ENCODE data around the gene NIPA2.

Gene NIPA2

DNA sequence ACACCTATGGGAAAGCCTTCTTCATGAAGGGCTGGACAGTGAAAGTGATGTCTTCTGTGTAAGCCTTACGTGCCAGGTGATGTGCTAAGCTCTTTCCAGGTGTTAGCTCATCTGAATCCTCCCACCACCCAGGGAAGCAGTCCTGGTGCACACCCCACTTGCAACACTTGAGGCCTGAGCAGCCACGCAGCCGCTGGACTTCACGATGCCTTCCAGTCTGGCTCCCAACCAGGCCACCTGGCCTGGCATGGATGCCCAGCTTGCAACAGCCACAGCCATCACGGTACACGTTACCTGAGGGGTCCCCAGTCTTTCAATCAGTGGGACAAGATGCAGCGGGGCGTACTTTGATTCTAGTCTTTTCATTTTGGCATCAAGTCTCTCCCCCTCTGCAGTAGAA is 35.8 kb downstream of the NIPA2 start:
- in situ Hi-C loops (cut with MboI; ENCODE audit: low sequenced_read_pairs), result no loop called here

DNA sequence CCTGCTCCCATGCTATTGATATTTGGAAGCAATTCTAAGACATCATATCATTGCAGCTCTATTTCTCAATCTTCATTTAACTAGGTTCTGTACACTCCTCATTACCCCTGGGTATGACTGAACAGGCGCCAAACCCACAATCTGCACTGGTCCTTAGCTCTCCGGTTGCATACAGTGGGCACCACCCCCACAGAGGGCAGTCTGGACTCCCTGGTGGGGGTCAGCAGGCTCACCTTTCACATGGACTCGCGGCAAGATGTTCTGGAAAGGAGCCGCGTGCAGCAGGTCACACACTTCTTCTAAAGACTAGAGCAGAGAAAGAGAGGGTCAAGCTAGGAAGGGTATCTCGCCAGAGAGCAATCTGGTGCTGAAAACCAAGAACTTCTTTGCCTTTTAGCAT is 36.5 kb downstream of the NIPA2 start:
- in situ Hi-C loops (cut with MboI; ENCODE audit: low sequenced_read_pairs), result no loop called here

DNA sequence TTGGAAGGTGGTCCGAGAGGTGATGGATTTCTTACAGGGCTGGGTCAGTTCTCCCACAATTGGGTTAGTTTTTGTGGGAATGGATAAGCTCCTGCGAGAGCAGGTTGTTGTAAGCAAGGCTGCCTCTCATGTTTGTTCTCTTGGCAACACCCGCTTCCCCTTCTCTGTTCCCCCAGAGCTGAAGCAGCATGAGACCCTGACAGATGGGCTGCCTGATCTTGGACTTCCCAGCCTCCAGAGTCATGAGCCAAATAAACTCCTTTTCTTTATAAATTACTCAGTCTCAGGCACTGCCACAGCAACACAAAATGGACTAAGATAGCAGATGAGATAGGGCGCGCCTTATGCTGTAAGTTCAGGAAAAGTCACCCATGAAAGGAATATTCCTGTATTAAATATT is 38.7 kb downstream of the NIPA2 start:
- in situ Hi-C loops (cut with MboI; ENCODE audit: low sequenced_read_pairs), result no loop called here

DNA sequence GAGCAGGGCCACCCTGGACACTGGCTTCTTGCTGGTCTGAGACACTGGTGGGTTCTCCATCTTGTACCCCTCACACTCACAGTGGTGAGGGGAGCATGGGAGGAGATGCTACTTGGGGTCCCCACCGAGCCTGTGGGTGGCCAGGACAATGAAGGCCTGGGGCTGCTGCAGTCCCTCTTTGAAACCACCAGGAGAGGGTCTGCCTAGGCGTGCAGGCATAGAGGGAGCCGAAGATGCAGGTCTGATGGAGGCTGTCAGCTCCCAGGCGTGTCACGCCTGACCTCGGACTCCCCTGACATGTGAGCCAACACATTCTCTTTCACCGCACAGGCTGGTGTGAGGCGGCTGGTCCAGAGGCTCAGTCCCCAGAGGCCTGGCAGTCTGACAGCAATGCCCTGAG is 39.1 kb downstream of the NIPA2 start:
- in situ Hi-C loops (cut with MboI; ENCODE audit: low sequenced_read_pairs), result no loop called here

DNA sequence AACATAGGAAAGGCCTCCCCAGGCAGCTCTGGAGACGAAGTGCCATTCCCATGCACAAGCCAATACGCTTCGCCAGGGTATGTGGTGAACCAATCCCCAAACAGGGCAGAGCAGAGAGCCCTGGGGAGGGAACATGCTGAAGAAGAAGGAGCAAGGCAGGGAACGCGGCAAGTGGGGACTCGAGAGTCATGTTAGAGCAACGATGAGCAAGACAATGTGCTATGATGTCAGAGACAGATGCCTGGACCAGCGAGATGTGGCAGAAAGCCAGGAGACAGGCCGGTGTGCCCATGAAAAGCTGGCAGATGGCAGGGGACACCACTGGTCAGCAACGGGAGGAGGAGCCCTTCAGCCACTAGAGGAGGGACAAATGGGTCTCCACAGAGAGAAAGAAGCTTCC is 39.6 kb downstream of the NIPA2 start:
- in situ Hi-C loops (cut with MboI; ENCODE audit: low sequenced_read_pairs), result no loop called here

DNA sequence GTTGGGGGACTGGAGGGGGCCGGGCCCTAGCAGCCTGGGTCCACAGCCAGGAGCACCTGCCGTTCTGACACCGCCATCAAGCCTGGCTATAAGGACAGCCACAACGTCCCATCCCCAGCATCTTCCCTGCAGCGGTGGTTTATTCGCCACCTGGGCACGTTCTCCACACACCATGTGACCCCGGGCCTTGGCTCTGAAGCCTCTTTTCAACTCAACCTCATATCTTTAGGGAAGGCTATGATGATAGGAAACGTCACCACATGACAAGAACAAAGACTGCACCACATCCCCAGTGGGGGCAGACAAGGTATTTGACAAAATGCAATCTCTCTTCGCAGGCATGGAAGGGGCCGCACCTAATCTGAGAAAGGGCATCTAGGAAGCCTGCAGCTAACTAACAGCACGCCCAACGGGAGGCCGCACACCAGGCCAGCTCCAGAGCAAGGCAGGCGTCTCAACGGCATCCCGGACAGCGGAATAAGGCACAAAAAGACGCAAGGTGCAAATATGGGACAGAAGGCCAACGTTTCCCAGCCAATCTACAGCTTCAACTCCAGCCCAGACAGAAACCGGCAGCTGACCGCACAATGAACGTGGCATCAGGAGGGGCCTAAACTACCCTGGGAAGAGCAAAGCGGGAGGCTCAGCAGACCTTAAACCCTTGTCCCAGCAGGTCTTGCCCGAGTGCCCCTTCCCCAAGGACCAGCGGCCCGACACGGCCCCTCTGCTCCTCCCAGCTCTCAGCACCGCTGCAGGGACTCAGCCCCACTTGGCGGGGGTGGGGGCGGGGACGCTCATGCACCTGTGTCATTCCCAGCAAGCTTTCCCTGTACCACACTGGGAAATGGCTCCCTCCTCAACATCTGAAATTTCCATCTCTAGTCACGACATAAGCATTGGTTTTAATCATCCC is 41.9 kb downstream of the NIPA2 start:
- in situ Hi-C loops (cut with MboI; ENCODE audit: low sequenced_read_pairs), result no loop called here

DNA sequence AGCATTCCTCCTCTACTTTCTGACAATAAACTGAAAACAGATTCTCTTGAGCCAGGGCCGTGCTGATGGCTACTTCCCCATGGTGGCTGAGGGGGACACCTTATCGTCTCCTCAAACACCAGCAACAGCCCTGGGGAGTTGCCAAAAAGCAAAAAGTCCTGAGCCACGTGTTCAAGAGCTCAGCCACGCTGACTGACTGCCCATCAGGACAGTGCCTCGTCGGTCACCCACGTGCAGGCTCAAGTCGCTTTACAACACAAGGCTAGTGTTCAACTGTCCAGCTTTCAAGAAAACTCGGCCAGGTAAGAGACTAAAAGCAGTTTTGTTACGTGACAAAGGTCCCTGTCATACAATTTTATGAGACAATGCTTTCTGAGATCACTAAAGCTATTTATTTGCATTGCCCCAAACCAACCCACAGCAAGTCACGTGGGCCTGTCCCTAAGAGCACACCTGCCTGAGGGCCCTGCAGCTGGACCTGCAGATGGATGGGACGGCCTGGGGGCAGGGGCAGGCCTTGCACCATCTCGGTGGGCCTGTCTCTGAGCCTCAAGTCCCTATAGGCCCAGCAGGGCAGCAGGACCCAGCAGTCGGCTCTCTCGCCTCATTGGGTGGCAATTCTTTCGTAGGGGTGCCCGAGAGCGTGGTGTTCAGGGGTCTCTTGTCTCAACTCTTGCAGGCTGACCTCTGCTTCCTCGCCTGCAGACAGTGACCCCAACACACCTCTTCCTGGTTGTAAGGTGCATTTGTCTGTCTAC is 42.7 kb downstream of the NIPA2 start:
- in situ Hi-C loops (cut with MboI; ENCODE audit: low sequenced_read_pairs), result no loop called here

DNA sequence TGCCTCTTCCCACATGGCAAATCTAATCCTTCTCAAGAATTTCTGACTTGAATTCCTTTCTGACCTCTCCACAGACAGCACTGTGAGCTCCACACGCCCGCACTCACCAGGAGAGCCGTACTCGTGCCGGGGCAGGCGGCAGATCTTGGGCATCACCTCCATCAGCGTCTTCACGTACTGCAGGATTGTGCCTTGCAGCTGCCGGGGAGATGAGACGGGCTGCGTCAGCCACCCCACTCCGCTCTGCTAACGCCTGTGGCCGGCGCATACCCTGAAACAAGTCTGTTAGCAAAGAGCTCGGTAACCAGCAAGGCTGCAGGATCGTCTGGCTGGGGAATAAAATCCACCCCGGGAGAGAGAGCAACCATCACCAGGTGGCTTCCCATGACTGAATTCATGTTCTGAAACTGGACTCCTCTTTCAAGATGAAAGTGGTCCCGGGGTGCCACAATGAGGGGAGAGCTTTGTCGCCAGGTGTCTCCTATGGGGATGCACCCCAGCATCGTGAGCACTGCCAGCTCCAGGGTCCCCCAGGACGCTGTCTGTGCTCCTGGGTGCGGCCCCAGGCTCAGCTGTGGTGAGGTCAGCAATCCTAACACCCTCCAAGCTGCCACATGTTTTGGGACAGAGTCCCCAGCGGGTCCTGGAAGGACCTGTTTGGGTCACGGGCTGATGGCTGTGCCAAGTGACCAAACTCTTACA is 43.4 kb downstream of the NIPA2 start:
- in situ Hi-C loops (cut with MboI; ENCODE audit: low sequenced_read_pairs), result no loop called here

DNA sequence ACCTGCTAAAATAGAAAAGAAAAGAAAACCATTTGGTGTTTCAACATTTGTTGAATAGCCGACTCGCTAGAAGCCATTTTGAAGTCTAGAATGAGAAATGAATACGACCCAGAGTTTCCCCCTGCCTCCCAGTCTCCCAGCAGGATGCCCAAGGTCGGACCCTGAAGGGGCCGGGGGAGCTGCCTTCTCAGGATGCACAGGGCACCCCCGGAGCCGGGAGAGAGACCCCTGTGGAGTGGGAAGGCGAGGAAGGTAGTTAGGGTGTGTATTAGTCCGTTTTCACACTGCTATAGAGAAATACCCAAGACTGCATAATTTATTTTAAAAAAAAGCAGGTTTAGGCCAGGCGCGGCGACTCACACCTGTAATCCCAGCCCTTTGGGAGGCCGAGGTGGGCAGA is 44.7 kb downstream of the NIPA2 start:
- in situ Hi-C loops (cut with MboI; ENCODE audit: low sequenced_read_pairs), result no loop called here

DNA sequence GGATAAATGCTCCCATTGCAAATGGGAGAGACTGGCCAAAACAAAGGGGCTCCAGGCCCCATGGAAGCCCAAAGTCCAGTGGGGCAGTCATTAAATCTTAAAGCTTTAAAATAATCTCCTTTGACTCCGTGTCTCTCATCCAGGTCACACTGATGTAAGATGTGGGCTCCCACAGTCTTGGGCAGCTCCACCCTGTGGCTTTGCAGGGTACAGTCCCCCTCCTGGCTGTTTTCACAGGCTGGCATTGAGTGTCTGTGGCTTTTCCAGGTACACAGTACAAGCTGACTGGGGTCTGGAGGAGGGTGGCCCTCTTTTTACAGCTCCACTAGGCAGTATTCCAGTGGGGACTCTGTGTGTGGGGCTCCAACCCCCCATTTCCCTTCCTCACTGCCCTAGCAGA is 45.9 kb downstream of the NIPA2 start:
- in situ Hi-C loops (cut with MboI; ENCODE audit: low sequenced_read_pairs), result no loop called here

DNA sequence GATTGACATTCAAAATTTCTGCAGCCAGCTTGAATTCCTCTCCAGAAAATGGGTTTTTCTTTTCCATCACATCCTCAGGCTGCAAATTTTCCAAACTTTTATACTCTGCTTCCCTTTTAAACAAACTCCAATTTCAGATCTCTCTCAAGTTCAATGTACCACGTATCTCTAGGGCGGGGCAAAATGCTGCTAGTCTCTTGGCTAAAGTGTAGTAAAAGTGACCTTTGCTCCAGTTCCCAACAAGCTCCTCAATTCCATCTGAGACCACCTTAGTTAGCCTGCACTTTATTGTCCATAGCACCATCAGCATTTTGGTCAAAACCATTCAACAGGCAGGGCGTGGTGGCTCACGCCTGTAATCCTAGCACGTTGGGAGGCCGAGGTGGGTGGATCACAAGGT is 46.7 kb downstream of the NIPA2 start:
- in situ Hi-C loops (cut with MboI; ENCODE audit: low sequenced_read_pairs), result no loop called here

DNA sequence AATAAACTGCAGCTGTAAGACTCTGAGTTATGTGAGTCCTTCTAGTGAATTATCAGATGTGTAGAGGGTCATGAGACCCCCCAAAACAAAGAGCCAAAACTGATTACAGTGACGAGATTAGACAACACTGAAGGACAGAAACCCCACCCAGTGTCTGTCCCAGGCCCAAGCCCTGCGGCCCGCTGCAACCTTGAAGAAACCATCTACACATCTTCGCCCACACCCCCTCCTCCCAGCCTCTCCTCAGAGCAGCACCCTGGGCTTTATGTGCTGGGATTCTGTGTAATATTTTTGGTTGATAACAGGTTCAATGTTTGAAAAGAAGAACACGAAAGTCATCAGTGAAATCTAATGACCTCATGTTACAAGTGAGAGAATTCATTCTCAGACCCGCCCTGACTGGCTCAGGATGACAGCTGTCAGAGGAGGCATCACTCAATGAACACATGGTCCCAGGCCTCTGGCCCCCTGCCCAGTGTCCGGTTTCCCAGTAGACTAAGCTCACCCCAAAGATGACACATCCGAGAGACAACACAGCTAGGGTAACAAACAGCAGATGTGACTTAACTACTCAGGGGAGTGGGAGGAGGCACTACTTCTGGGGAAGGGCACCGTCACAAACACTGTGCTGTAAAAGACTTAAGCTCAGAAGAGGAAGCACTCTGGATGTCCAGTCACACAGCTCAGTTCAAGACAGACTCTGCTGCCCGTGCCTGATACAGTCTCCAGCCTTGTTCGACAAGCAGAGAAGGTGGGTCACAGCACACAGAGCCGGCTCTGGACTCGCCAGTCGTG is 48.9 kb downstream of the NIPA2 start:
- in situ Hi-C loops (cut with MboI; ENCODE audit: low sequenced_read_pairs), result no loop called here

DNA sequence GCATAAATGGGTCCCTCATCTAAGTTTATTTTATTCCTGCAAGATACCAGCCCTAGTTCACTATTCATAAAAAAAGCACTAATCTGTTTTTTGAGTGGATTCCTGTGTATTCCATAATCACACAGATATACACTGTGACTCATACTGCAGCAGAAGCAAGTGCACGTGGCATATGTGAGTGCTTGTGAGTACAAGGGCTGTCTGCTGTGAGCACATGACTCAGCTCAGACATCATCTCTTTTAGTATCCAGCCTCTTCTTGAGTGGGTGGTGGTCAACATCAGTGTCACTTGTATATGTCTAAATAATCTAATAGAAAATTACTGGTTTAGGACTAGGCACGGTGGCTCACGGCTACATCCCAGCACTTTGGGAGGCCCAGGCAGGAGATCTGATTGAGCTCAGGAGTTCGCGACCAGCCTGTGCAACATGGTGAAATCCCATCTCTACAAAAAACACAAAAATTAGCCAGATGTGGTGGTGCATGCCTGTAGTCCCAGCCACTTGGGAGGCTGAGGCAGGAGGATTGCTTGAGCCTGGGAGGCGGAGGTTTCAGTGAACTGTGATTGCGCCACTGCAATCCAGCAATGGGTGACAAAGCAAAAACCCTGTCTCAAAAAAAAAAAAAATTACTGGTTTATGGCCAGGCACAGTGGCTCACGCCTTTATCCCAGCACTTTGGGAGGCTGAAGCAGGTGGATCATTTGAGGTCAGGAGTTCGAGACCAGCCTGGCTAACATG is 49.8 kb downstream of the NIPA2 start:
- in situ Hi-C loops (cut with MboI; ENCODE audit: low sequenced_read_pairs), result no loop called here

DNA sequence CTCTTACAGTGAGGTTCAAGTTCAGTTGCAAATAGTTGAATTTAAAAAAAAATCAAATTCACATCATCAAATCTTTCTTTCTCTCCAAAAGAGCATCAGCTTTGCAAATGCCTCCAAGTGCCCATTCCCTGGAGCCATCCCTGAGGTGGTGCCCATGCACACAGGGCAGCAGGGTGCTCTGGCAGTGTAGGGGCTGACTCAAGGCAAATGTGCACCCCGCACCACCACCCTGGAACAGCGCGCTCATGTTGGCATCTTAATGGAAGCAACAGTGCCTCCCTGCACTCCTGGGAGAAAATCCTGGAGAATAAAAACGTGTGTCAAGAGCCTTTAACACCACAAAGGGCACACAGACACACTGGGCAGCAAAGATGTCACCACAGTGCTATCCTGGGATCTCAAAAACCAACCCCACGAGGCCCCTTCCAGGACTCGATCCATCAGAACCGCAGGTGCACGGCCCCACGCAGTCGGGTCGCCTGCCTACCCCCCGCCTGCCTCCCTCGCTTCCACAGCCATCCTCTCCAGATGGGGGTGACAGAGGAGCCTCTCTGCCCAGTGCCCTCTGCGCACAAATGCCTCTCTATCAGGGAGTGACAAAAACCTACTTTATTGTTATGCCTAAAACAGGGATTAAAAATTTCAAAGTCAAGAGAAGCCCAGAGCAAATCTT is 50.8 kb downstream of the NIPA2 start:
- in situ Hi-C loops (cut with MboI; ENCODE audit: low sequenced_read_pairs), result no loop called here

DNA sequence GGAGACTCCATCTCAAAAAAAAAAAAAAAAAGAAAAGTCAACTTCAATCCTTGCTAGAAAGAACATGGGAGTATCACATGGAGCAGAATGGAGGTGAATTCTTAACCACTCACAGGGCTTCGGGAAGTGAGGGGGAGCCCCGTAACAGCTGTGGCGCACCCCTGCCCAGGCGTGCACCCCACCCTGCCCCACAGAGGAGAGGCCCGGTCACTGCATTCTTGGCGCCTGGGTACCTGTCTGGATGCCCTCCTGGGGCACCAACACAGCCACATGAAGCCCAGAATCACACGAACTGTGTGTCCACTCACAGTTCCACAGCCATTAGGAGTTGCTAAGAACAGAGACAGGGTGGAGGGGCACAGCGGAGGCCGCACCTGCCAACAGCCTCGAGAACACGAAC is 51.8 kb downstream of the NIPA2 start:
- in situ Hi-C loops (cut with MboI; ENCODE audit: low sequenced_read_pairs), result no loop called here

DNA sequence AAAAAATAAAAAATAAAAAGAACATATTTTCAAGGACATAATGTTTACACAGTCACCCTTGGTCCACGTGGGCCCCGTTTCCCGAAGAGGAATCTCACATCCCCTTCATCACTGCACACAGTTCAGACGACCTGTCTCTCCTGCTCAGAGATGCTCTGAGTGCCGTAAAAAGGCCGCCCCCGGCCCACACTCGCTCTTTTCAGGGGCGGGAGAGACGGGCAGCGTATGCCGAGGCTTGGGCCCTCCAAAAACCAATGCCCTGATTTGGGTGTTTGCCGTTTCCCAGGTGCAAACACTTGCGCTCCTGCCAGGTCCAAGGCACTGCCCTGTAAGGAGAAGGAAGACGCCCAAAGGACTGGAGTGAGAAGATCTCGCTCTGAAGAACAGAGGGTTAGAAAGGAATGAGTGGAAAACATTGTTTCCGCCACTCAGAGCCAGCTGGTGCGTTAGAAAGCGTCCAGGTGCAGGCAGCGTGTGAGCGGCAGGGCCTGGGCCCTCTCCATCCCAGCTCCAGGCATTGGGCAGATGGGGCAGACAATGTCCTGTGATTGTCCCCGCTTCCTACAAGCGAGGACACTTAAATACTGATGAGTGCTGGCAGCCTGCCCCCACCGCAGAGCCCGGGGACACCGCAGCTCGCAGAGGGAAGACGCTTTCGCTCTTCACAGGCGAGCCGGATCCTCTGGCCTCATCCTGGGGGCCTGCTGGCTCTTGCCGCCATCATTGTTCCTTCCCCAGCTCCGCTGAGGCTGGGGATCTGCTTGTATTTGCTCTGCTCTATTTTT is 53.2 kb downstream of the NIPA2 start:
- in situ Hi-C loops (cut with MboI; ENCODE audit: low sequenced_read_pairs), result no loop called here

DNA sequence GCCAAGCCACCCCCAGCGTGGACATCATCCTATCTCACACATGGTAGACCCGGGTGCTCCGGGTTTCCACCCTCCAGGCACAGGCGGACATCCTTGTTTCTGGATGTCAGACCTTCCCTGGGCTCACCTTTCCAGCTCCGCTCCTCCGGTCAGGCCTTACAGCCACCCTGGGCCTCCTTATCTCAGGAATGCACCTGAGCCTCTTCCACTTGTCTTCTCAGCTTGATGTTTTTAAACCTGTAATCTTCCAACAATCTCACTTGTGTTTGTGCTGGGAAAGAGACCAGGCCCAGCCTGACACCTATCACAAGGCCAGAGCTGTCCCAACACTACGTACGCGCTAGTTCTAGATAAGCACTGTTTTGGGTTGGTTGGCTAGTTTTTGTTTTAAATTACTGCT is 53.9 kb downstream of the NIPA2 start:
- in situ Hi-C loops (cut with MboI; ENCODE audit: low sequenced_read_pairs), result no loop called here

DNA sequence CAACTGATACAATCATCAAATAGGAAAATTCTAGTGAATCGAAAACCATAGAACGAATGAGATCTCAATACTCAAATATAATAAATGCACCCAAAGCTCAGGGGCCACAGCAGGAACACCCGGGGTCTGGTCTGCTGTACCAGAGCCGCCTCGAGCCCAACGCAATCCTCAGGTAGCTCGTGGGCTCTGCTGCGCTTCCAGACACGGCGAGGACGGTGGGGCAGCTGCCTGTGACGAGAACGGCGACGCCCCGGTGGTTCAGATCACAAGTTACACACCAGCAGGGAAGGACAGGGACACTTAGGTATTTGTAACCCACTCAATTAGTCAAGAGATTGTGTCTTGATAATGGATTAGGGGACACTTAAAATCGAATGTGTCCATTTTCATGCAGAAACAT is 54.6 kb downstream of the NIPA2 start:
- in situ Hi-C loops (cut with MboI; ENCODE audit: low sequenced_read_pairs), result no loop called here

DNA sequence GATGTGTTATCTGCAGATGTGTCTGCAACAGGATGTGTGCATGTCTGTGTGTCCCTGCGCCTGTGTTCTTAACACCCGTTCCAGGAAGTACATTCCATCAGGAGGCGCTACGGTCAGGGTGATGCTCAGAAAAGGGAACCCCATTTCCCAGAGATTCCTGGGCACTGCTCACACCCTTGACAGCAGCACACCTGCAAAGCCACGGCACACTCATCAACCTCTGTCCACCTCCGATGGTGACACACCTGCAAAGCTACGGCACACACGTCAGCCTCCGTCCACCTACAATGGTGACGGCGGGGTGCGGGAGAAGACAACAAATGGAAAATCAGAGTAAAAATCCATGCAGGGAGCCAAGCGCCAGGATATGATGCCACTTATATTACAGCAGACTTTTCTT is 55.4 kb downstream of the NIPA2 start:
- in situ Hi-C loops (cut with MboI; ENCODE audit: low sequenced_read_pairs), result no loop called here

Measured in HL-60/S4 treated with retinoic acid at 250 ng/mL for 4 days and 3 days (cell line).